GDM1 (cell line): Measurements from ENCODE around the gene ANO7.
"Not testable (repeated sequence)": the region's sequence is repeated elsewhere in the genome, so short reads cannot be mapped to it uniquely, and the experiment has no call there.

ENCODE experiments used
- DNase-seq: peaks from one replicate; lab custom pipeline; 2025; lab: John Stamatoyannopoulos, UW

Gene ANO7

DNA sequence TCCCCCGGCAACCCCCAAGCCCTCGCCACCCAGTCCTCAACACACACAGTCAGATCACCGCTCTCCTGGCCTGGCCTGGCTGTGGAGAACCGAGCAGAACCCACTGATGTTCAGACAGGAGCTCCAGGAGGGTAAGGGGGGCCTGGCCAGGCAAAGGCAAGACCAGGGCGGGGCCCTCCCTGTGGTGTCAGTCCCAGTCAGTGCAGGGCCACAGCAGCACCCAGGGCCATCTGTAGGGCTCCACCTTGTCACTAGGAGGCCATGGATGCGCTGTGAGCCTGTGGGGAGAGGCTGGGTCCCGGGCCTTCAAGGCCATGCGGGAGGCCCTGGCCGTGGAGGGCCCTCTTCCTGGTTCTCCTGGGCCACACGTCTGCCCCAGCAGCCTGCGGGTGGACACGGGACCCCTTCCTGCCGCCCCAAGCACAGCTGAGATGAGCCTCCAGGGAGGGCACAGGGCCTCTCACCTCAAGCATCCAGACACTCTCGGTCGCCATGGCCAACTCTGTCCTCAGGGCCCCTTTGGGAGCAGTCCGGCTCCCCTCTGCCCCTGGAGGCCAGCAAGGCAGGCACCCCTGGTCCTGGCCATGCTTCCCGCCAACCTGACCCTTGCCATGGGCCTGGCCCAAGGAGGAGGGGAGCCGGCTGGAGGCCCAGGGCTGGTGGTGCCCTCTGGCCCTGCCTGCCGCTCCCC, 2.0 kb downstream of the ANO7 start:
- no peak for DNase-seq

DNA sequence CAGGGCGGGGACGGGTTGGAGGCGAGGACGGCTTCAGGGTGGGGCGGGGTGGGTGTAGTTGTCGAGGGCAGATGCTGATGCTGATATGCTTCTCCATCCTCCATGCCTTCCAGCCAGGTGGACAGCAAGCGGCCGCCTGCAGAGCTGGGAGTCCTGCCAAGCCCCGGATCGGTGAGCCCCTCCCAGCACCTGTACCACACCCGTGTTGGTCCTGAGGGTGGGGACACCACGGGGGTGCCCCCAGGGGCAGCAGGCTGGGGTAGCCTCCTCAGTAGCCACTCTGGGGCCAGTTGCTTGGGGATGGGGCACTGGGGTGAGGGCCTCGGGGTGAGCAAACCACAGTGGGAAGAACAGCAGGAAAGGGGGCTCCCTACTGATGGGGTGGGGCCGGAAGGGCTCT, 2.6 kb downstream of the ANO7 start:
- no peak for DNase-seq

DNA sequence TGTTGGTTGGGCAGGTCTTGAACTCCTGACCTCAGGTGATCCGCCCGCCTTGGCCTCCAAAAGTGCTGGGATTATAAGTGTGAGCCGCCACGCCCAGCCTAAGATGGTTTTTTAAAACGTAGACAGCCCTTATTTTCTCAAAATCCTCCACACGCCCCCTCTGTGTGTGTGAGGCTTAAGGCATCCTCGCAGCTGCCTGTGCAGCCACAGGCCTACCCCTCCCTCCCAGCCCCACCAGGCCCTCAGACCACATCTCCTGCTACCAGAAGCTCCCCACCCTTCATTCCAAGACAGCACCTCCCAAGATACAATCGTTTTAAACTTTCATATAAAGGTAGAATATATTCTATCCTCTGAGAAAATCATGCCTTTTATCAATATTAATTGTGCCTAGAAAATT, 4.8 kb downstream of the ANO7 start:
- DNase-seq = no peak

DNA sequence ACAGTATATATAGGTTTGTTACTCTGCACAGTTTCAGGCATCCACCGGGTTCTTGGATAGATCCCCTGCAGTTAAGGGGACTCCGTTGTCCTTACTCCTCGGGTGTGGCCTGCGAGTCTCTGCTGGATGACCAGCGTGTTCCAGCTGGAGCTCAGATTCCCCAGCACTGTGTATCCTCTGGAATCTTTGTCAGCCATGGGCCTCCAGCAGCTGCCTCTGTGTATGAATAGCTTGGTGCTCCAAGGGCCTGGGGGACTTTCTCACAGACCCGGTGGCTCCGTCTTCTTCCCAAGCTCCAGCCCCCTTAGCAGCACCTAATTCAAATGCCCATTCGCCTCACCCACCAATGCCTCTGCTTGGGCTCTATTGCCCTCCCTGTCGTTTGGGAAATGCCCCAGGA, 6.3 kb downstream of the ANO7 start:
- no peak for DNase-seq

DNA sequence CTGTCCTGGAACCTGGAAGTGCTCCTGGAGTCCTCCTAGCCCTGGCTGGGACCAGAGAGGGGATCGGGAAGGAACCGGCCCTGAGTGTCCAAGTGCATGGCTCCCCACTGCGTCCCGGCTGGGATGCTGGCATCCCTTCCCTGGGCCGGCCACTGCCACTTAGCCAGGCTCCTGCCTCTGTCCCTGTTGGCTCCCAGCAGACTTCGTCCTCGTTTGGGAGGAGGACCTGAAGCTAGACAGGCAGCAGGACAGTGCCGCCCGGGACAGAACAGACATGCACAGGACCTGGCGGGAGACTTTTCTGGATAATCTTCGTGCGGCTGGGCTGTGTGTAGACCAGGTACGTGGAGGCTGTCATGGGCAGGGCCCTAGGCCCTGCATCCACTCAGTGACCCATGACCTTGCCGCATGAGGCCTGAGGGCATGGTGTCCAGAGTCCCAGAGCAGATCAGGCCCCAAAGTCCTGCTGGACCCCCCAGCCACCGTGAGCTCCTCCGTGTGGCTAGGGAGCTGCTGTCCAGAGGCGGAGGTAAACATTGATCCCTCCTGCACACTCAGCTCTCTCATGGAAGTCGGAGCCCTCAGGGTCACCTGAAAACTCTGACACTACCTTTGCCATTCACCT, 7.1 kb downstream of the ANO7 start:
- DNase-seq = no peak

DNA sequence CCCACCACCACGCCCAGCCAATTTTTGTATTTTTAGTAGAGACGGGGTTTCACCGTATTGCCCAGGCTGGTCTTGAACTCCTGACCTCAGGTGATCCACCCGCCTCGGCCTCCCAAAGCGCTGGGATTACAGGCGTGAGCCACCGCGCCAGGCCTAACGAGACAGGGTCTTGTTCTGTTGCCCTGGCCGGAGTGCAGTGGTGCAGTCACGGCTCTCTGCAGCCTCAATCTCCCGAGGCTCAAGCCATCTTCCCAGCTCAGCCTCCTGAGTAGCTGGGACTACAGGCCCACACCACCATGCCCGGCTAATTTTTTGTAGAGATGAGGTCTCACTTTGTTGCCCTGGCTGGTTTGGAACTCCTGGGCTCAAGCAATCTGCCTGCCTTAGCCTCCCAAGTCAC, 8.8 kb downstream of the ANO7 start:
- not testable (repeated sequence) for DNase-seq

DNA sequence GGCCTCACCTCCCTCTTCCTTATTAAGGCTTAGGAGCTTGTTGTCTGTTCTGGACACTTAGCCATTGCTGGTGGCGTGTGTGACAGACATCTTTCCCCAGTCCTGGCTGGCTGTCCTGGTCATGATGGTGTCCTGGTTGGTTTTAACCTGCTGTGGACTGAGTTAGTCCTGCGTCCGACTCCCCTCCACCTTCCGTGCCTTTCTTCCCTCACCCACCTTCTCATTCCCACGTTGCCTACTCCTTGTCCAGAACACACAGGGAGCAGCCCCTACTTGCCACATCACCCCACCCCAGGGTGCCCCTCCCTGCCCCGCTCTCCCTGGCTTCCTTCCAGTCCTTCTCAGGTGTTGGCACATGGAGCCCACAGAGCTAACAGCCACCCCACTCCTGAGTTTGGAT, 9.5 kb downstream of the ANO7 start:
- no peak for DNase-seq

DNA sequence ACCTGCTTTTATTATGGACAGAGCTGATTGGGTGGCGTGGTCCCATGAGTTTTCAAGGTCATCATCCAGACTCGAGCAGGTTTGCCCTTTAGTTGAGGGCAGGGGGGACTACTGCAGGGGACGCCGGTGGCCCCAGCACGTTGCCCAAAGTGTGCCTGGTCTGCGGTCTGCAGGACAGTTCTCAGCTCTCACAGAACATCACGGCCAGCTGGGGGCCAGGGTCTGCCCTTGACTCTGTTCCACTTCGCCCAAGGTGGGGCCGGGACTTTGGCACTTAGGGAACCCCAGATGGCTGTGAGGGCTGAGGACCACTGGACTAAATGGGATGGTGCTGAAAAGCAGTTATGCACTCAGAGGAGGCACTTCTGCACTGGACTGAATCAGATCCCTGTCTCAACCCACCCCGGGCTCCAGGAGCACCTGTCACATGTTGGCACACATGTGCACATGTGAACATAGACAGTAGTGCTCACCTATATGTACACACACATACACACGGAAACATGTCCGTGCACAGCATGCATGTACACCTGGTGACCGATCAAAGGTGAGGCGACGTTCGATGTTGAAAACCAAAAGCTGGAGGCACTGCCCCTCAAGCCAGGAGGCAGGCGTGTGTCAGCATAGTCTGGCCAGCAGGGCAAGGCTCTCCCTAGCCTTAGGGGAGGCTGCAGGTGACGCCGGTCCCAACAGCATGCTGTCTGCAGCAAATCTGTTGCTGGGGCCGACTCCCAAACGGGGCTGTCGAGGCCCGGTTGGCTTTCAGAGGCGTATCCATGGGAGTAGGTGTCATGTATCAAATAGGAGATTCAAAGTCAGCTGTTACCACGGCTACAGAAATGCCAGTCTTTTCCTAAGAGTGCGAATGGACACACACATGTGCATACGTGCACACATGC, 10.2 kb downstream of the ANO7 start:
- no peak for DNase-seq

DNA sequence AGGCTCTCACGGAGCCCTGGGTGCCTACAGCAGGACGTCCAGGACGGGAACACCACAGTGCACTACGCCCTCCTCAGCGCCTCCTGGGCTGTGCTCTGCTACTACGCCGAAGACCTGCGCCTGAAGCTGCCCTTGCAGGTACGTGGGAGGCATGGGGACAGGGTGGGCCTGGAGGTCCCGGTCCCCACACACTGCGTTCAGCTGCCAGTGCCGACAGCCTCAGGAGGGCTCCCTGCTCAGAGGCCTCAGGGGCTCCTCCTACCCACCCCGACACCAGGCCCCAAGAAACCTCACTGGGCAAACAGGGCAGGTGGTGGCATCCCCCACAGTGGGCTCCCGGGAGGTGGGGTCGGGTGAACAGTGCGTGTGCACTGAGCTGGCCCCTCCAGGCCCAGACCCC, 10.8 kb downstream of the ANO7 start:
- DNase-seq = no peak

DNA sequence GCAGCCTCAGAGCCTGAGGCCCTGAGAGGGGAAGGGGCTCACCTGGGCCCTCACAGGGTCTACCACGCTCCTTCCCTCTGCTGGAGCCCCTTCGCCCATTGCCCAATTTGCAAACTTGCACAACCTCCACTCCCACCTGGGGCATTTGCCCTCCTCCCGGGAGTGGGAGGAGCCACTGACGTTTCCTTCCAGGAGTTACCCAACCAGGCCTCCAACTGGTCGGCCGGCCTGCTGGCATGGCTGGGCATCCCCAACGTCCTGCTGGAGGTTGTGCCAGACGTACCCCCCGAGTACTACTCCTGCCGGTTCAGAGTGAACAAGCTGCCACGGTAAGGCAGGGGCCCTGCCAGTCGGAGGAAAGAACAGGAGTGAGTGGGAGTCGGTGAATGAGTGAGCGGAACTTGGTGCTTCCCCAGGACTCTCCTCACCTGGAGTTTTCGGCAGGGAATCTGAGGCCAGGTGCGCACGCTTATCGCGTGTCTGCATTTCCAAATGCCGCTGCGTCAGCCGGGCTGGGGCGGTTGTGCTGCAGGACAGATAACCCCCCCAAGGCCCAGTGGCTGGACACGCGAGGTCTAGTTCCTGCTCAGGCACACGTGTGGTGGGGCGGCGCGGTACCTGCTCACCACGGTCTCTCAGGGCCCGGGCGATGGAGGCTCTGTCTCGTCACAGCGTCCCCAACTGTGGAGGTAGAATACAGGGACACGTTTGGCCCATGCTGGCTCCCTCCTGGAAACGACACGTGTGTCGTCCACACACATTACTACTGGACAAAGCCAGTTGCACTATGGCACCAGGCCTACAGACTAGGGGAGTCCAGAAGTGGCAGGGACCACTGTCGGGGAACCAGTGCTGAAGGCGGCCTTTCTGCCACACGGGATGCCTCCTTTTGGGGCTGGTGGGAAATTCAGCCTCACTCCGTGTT, 11.7 kb downstream of the ANO7 start:
- DNase-seq = no peak

DNA sequence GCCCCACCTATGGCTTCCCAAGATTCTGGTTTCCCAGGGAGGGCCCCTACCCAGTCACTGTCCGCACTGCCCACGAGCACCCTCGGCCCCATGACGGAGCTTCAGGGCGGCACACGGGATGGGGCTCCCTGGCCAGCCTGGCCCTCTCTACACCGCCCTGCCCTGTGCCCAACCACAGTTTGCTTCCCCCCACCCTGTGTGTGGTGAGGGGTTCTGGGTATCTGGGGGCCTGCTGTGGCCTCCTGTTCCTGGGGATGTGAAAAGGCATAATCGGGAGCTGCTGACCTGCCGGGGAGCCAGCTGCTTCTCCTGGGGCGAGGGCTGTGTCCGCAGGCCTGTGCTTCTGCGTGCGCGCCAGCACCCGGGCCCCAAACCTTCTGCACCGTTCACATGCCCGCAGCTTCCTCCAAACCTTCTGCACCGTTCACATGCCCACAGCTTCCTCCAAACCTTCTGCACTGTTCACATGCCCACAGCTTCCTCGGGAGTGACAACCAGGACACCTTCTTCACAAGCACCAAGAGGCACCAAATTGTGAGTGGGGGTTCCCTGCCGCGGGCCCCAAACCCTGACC, 12.4 kb downstream of the ANO7 start:
- peak; percentile 84 for DNase-seq

DNA sequence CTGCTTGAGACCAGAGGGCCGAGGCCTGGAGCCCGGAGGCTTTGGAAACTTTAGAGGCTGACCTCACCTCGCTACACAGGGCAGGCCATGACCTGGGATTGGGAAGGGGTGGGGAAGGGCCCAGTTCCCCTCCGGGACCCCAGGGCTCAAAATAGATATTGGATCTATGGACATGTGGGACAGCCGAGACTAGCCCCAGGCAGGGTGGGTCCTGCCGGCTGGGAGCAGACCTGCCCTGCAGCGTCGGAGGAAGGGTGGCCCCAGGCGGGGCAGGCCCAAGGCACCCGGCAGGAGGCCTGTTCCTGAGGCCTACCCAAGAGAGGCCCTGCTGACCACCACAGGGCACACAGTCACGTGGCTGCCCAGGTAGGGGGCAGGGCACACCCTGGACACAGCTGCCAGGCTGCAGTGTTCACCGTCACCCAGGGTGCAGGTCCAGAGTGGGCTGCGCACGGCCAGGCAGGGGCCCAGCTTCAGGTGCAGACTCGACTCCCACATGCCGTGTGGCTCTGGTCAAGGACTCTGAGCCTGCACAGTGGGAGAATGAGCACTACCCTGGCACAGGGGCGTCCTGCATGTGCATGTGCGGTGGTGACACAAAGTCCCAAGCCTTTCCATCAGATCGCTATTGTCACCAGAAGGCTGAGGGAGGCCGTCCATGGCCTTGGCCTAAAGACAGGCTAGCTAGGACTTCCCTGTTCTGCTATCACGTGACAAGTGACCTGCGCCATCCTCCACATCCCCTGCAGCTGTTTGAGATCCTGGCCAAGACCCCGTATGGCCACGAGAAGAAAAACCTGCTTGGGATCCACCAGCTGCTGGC, 13.2 kb downstream of the ANO7 start:
- no peak for DNase-seq

DNA sequence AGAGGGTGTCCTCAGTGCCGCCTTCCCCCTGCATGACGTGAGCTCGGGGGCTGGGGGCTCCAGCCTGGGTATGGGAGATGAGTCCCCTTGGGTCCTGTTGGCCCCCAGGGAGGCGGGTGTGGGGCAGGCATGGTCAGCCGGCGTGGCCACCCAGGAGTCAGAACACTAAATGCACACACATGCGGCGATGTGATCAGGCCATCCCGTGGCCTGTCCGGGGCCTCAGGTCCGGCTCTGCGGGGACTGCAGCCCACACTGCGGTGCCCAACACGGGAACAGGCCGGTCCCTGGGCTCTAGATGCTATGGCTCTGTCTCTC, 13.8 kb downstream of the ANO7 start:
- no peak for DNase-seq

DNA sequence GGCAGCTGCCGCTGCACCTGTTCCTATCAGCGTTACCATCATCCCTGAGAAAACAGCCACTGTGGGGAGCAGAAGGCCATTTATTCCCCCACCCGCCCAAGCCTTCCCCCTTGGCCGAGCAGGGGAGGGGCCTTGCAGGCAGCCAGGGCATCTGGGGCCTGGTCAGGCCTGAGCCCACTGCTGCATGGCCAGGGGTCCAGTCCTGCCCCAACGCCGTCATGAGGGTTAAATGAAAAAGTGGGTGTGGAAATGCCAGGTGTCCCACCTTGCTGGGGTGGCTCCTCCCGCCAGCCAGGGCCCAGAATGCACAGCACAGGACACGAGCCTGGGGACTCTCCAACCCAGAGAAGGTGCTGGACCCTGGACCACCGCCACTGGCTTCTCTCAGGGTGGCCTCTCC, 14.2 kb downstream of the ANO7 start:
- DNase-seq = no peak

DNA sequence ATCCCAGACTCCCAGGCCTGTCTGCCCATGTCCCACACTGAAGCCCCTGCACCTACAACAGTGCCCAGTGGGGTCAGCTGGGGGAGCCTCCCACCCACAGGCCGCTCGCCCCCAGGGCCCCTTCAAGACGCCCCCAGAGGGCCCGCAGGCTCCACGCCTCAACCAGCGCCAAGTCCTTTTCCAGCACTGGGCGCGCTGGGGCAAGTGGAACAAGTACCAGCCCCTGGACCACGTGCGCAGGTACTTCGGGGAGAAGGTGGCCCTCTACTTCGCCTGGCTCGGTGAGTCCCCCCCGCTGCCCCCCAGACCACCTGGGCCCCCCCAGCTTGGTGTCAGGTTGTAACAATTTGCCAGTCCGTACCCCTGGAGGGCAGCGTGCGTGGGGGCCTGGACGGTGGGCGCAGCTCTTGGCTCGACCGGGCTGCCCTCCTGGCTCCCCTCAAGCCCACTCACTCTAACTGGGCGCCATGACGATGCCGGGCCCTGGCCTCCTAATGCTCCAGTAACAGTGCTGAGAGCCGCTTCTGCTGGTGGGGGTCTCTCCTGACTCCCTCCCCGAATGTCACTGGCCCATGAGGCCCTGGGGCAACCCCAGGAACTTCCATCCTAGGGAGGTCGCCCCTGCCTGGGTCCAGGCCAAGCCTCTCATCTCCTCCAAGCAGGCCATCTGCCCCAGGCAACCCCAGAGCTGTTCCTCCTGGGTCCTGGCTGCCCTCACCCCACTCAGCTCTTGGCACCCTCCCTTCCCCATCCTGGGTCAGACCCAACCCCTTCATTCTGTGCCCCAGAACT, 14.9 kb downstream of the ANO7 start:
- DNase-seq = no peak

DNA sequence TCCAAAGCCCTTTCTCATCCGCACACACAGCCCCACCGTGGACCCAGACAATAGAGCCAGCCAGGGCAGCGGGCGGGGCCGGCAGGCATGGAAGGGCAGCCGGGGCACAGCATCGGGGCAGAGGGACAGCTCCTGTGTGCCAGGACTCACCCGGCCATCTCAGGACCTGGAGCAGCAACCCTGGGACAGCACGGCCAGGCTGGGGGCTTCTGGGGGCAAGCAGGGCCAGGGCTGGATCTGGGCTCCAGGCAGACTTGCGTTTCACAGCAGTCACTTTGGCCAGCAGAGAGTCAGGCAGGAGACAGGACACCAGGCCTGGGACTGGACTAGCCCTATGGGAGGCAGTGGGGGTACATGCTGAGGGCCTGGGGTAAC, 15.5 kb downstream of the ANO7 start:
- DNase-seq = no peak

DNA sequence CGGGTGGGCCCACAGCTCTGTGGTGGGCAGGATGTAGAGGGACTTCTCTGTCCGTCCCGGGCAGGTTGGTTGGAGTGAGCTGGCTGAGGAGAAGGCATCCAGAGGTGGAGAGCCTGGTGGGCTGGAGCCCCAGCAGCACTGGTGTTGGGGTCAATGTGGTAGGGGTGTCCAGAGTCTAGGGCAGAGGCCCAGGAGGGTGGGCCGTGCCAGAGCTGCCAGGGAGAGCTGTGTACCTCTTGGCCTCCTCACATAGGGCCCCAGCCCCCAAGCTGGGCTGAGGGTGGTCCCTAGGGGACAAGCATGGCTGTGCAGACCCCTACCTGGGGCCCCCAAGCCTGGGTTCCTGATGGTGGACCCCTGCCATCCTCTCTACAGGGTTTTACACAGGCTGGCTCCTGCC, 16.0 kb downstream of the ANO7 start:
- DNase-seq = no peak

DNA sequence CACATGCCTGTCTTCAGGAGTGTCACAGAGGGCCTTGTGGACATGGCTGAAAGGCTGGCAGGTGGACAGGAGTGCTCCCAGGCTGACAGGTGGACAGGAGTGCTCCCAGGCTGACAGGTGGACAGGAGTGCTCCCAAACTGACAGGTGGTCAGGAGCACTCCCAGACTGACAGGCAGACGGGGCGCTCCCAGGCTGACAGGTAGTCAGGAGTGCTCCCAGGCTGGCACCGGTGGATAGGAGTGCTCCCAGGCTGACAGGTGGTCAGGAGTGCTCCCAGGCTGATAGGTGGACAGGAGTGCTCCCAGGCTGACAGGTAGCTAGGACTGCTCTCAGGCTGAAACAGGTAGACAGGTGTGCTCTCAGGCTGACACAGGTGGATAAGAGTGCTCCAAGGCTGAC, 16.6 kb downstream of the ANO7 start:
- no peak for DNase-seq

DNA sequence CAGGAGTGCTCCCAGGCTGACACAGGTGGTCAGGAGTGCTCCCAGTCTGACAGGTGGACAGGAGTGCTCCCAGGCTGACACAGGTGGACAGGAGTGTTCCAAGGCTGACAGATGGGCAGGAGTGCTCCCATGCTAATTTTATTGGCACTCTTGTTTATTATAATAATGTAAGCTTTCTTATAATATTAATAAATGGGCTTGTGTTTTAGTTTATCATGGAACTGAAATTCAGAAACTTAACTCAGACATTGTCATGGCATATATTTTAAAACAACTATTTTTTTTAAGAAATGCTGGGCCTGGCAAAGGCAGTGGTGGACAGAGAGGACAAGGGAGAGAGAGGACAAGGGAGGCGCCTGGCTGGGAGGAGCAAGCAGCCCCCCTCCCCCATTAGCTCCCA, 18.7 kb downstream of the ANO7 start:
- DNase-seq = no peak

DNA sequence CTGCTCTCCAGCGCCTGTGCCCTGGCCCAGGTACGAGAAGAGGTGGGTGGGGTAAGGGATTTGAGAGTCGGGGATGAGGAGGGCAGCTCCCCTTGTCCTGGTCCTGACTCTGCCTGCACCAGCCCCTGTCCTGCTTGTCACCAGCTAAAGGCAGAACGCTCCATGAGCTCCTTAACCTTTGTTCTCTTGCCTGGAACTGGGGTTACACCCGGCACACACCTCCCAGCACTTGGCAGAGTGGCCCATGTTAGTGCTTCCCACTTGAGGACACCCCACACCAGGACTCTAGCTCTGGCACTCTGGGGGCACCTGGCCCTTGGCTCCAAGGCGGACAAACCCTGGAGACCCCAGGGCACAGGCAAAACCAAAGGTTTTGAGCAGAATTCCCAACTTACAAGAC, 19.2 kb downstream of the ANO7 start:
- DNase-seq = no peak
